ENCODE results near the gene CDX1. TPM values are rescaled to one million over a fixed set of nuclear protein-coding genes. Genes with fewer than 3 reads are reported as not detected.
A peak's percentile ranks its signal among the peaks of the same experiment; 100 is the strongest.

Gene CDX1
- total and polyA plus RNA-seq, 9 donors = 0.12 to 6.0 (median 0.32) TPM

GRCh38 chr5:150131461-150131860, 35.1 kb upstream of the CDX1 start:
- H3K27me3 ChIP-seq (ENCODE audit: control insufficient read depth, insufficient read depth, low read length) = no peaks in the 10 kb centered on the region
- peaks cover 47% of the 10 kb centered on the region for H3K36me3 ChIP-seq (ENCODE audit: control insufficient read depth, insufficient read depth, low read length)
- 75% methylated on average over 1 of the region's 4 CpGs for WGBS (ENCODE audit: insufficient coverage)
- H3K9me3 ChIP-seq (replicated peaks; ENCODE audit: control insufficient read depth, low read depth, low read length) = no peaks in the 10 kb centered on the region
- no peak for DNase-seq
- no peak overlapping the region for H3K27ac ChIP-seq (ENCODE audit: low read length)
- H3K4me3 ChIP-seq (ENCODE audit: low read length) = no peak overlapping the region
- peaks cover 19% of the 10 kb centered on the region for H3K4me1 ChIP-seq (ENCODE audit: control insufficient read depth, insufficient read depth, low read length)

- H3K27ac ChIP-seq (ENCODE audit: low read length) = no peak overlapping the region
- peaks cover 23% of the 10 kb centered on the region for H3K4me1 ChIP-seq (ENCODE audit: control insufficient read depth, insufficient read depth, low read length)
- peaks cover 42% of the 10 kb centered on the region for H3K36me3 ChIP-seq (ENCODE audit: control insufficient read depth, insufficient read depth, low read length)
- H3K4me3 ChIP-seq (ENCODE audit: low read length) = no peak overlapping the region
- H3K27me3 ChIP-seq (ENCODE audit: control insufficient read depth, insufficient read depth, low read length) = no peaks in the 10 kb centered on the region
- 51% methylated on average over 3 of the region's 12 CpGs for WGBS (ENCODE audit: insufficient coverage)
- no peak for DNase-seq
- no peaks in the 10 kb centered on the region for H3K9me3 ChIP-seq (replicated peaks; ENCODE audit: control insufficient read depth, low read depth, low read length)
Measured at GRCh38 chr5:150131978-150132694, 34.4 kb upstream of the CDX1 start.

GRCh38 chr5:150132740-150133139, 33.8 kb upstream of the CDX1 start:
- Histone ChIP-seq H3K9me3 (replicated peaks; ENCODE audit: control insufficient read depth, low read depth, low read length) (no peaks in the 10 kb centered on the region), H3K27me3 (ENCODE audit: control insufficient read depth, insufficient read depth, low read length) (no peaks in the 10 kb centered on the region), H3K27ac (ENCODE audit: low read length) (no peak overlapping the region), H3K4me3 (ENCODE audit: low read length) (no peak overlapping the region), H3K4me1 (ENCODE audit: control insufficient read depth, insufficient read depth, low read length) (peaks cover 28% of the 10 kb centered on the region), H3K36me3 (ENCODE audit: control insufficient read depth, insufficient read depth, low read length) (peaks cover 42% of the 10 kb centered on the region)
- DNase-seq = no peak
- WGBS (ENCODE audit: insufficient coverage) = 81% methylated on average over 22 of the region's 22 CpGs

- Histone ChIP-seq H3K27ac (ENCODE audit: low read length) (no peak overlapping the region), H3K4me3 (ENCODE audit: low read length) (no peak overlapping the region), H3K4me1 (ENCODE audit: control insufficient read depth, insufficient read depth, low read length) (peaks cover 37% of the 10 kb centered on the region), H3K9me3 (replicated peaks; ENCODE audit: control insufficient read depth, low read depth, low read length) (no peaks in the 10 kb centered on the region), H3K27me3 (ENCODE audit: control insufficient read depth, insufficient read depth, low read length) (no peaks in the 10 kb centered on the region), H3K36me3 (ENCODE audit: control insufficient read depth, insufficient read depth, low read length) (peaks cover 35% of the 10 kb centered on the region)
- 80% methylated on average over 11 of the region's 16 CpGs for WGBS (ENCODE audit: insufficient coverage)
- DNase-seq = no peak
Measured at GRCh38 chr5:150133581-150134197, 32.9 kb upstream of the CDX1 start.

GRCh38 chr5:150134198-150134588, 32.4 kb upstream of the CDX1 start:
- Histone ChIP-seq H3K4me3 (ENCODE audit: low read length) (no peak overlapping the region), H3K27me3 (ENCODE audit: control insufficient read depth, insufficient read depth, low read length) (no peaks in the 10 kb centered on the region), H3K36me3 (ENCODE audit: control insufficient read depth, insufficient read depth, low read length) (peaks cover 30% of the 10 kb centered on the region), H3K4me1 (ENCODE audit: control insufficient read depth, insufficient read depth, low read length) (peaks cover 42% of the 10 kb centered on the region), H3K27ac (ENCODE audit: low read length) (no peak overlapping the region), H3K9me3 (replicated peaks; ENCODE audit: control insufficient read depth, low read depth, low read length) (no peaks in the 10 kb centered on the region)
- no peak for DNase-seq
- 40% methylated on average over 1 of the region's 7 CpGs for WGBS (ENCODE audit: insufficient coverage)

- no peak overlapping the region for H3K4me3 ChIP-seq (ENCODE audit: low read length)
- no peaks in the 10 kb centered on the region for H3K9me3 ChIP-seq (replicated peaks; ENCODE audit: control insufficient read depth, low read depth, low read length)
- H3K36me3 ChIP-seq (ENCODE audit: control insufficient read depth, insufficient read depth, low read length) = peaks cover 21% of the 10 kb centered on the region
- no peak for DNase-seq
- H3K27ac ChIP-seq (ENCODE audit: low read length) = no peak overlapping the region
- peaks cover 49% of the 10 kb centered on the region for H3K4me1 ChIP-seq (ENCODE audit: control insufficient read depth, insufficient read depth, low read length)
- 72% methylated on average over 19 of the region's 21 CpGs for WGBS (ENCODE audit: insufficient coverage)
- H3K27me3 ChIP-seq (ENCODE audit: control insufficient read depth, insufficient read depth, low read length) = no peaks in the 10 kb centered on the region
Measured at GRCh38 chr5:150135557-150136304, 30.8 kb upstream of the CDX1 start.

- WGBS (ENCODE audit: insufficient coverage) = 64% methylated on average over 16 of the region's 16 CpGs
- H3K27ac ChIP-seq (ENCODE audit: low read length) = no peak overlapping the region
- H3K4me1 ChIP-seq (ENCODE audit: control insufficient read depth, insufficient read depth, low read length) = peaks cover 57% of the 10 kb centered on the region
- no peaks in the 10 kb centered on the region for H3K27me3 ChIP-seq (ENCODE audit: control insufficient read depth, insufficient read depth, low read length)
- peaks cover 24% of the 10 kb centered on the region for H3K36me3 ChIP-seq (ENCODE audit: control insufficient read depth, insufficient read depth, low read length)
- H3K9me3 ChIP-seq (replicated peaks; ENCODE audit: control insufficient read depth, low read depth, low read length) = no peaks in the 10 kb centered on the region
- no peak for DNase-seq
- H3K4me3 ChIP-seq (ENCODE audit: low read length) = no peak overlapping the region
Measured at GRCh38 chr5:150136305-150137167, 30.0 kb upstream of the CDX1 start.

- H3K4me3 ChIP-seq (ENCODE audit: low read length) = no peak overlapping the region
- peaks cover 24% of the 10 kb centered on the region for H3K36me3 ChIP-seq (ENCODE audit: control insufficient read depth, insufficient read depth, low read length)
- H3K27ac ChIP-seq (ENCODE audit: low read length) = no peak overlapping the region
- peaks cover 62% of the 10 kb centered on the region for H3K4me1 ChIP-seq (ENCODE audit: control insufficient read depth, insufficient read depth, low read length)
- WGBS (ENCODE audit: insufficient coverage) = 66% methylated on average over 8 of the region's 12 CpGs
- DNase-seq = no peak
- no peaks in the 10 kb centered on the region for H3K9me3 ChIP-seq (replicated peaks; ENCODE audit: control insufficient read depth, low read depth, low read length)
- H3K27me3 ChIP-seq (ENCODE audit: control insufficient read depth, insufficient read depth, low read length) = no peaks in the 10 kb centered on the region
Measured at GRCh38 chr5:150137168-150137957, 29.2 kb upstream of the CDX1 start.

GRCh38 chr5:150137997-150138396, 28.6 kb upstream of the CDX1 start:
- 61% methylated on average over 3 of the region's 5 CpGs for WGBS (ENCODE audit: insufficient coverage)
- Histone ChIP-seq H3K27ac (ENCODE audit: low read length) (peak overlapping the region; percentile 65), H3K4me1 (ENCODE audit: control insufficient read depth, insufficient read depth, low read length) (peaks cover 61% of the 10 kb centered on the region), H3K4me3 (ENCODE audit: low read length) (no peak overlapping the region), H3K27me3 (ENCODE audit: control insufficient read depth, insufficient read depth, low read length) (no peaks in the 10 kb centered on the region), H3K9me3 (replicated peaks; ENCODE audit: control insufficient read depth, low read depth, low read length) (no peaks in the 10 kb centered on the region), H3K36me3 (ENCODE audit: control insufficient read depth, insufficient read depth, low read length) (peaks cover 20% of the 10 kb centered on the region)
- DNase-seq = no peak

Data from muscle of leg (tissue), 11 donors.